HepG2 (cell line): ENCODE measurements around the gene SORL1-AS1.

Source experiments
- DRAP1 ChIP-seq: IDR thresholded peaks from 2 replicates; pipeline ENCODE4 v1.6.1; 2016; ENCODE audit warnings: missing genetic modification reagents, missing compliant biosample characterization
- GPBP1L1 ChIP-seq: sonication (generic); formaldehyde crosslinking; IDR thresholded peaks from 2 replicates; pipeline ENCODE4 v1.5.0; 2020; ENCODE audit warnings: mild to moderate bottlenecking, missing genetic modification reagents
- KAT8 ChIP-seq: IDR thresholded peaks from 2 replicates; pipeline ENCODE4 v1.6.1; 2016; ENCODE audit warnings: missing genetic modification reagents, missing compliant biosample characterization
- MZF1 ChIP-seq: sonication (generic); formaldehyde crosslinking; IDR thresholded peaks from 2 replicates; pipeline ENCODE4 v1.8.1; 2023; ENCODE audit warnings: mild to moderate bottlenecking, missing genetic modification reagents, borderline replicate concordance
- PHB2 ChIP-seq: fragments of 450-650 bp; IDR thresholded peaks from 2 replicates; pipeline ENCODE4 v1.6.1; 2018; ENCODE audit not compliant: partially characterized antibody
- TGIF2 ChIP-seq: IDR thresholded peaks from 2 replicates; pipeline ENCODE4 v1.6.1; 2016; ENCODE audit warnings: control low read depth, missing compliant biosample characterization
- ZBTB1 ChIP-seq: sonication (generic); formaldehyde crosslinking; IDR thresholded peaks from 2 replicates; pipeline ENCODE4 v1.4.0; 2020; ENCODE audit warnings: missing genetic modification reagents, borderline replicate concordance
- ZMYM2 ChIP-seq: sonication (generic); formaldehyde crosslinking; IDR thresholded peaks from 2 replicates; pipeline ENCODE4 v1.8.0; 2022; ENCODE audit warnings: mild to moderate bottlenecking, missing genetic modification reagents
- ZNF101 ChIP-seq: sonication (generic); formaldehyde crosslinking; IDR thresholded peaks from 2 replicates; pipeline ENCODE4 v1.4.0; 2020; ENCODE audit warnings: mild to moderate bottlenecking, low read depth, missing genetic modification reagents, borderline replicate concordance
- ZNF20 ChIP-seq: sonication (generic); formaldehyde crosslinking; IDR thresholded peaks from 2 replicates; pipeline ENCODE4 v1.4.0; 2020; ENCODE audit warnings: mild to moderate bottlenecking, moderate library complexity, missing genetic modification reagents
- ZNF484 ChIP-seq: sonication (generic); formaldehyde crosslinking; IDR thresholded peaks from 2 replicates; pipeline ENCODE4 v1.5.1; 2020; ENCODE audit warnings: mild to moderate bottlenecking, low read depth, missing genetic modification reagents, borderline replicate concordance
- ZNF496 ChIP-seq: sonication (generic); formaldehyde crosslinking; IDR thresholded peaks from 2 replicates; pipeline ENCODE4 v1.8.1; 2023; ENCODE audit warnings: mild to moderate bottlenecking, moderate library complexity, missing genetic modification reagents; ENCODE audit not compliant: insufficient replicate concordance
- ZNF615 ChIP-seq: sonication (generic); formaldehyde crosslinking; IDR thresholded peaks from 2 replicates; pipeline ENCODE4 v1.5.0; 2020; ENCODE audit warnings: mild to moderate bottlenecking, missing genetic modification reagents, borderline replicate concordance
- ZNF816 ChIP-seq: sonication (generic); formaldehyde crosslinking; IDR thresholded peaks from 2 replicates; pipeline ENCODE4 v1.8.0; 2022; ENCODE audit warnings: missing genetic modification reagents, mild to moderate bottlenecking, borderline replicate concordance
- TF ChIP-seq, protein P1 (sequence below): sonication (generic); formaldehyde crosslinking; IDR thresholded peaks from 2 replicates; pipeline ENCODE4 v1.4.0; 2020; ENCODE audit warnings: missing genetic modification reagents, low read depth, mild to moderate bottlenecking, borderline replicate concordance
- TF ChIP-seq, protein P2 (sequence below): sonication (generic); formaldehyde crosslinking; IDR thresholded peaks from 2 replicates; pipeline ENCODE4 v1.5.0; 2020; ENCODE audit warnings: mild to moderate bottlenecking, missing genetic modification reagents, borderline replicate concordance
- TF ChIP-seq, protein P3 (sequence below): sonication (generic); formaldehyde crosslinking; IDR thresholded peaks from 2 replicates; pipeline ENCODE4 v1.5.1; 2020; ENCODE audit warnings: mild to moderate bottlenecking, missing genetic modification reagents, moderate library complexity
- TF ChIP-seq, protein P4 (sequence below): sonication (generic); formaldehyde crosslinking; IDR thresholded peaks from 2 replicates; pipeline ENCODE4 v1.5.0; 2020; ENCODE audit warnings: mild to moderate bottlenecking, missing genetic modification reagents

Gene SORL1-AS1

GRCh38 chr11:121451178-121451985, 1.4 kb downstream of the SORL1-AS1 start (continued):
- TF ChIP-seq, protein P1, sequence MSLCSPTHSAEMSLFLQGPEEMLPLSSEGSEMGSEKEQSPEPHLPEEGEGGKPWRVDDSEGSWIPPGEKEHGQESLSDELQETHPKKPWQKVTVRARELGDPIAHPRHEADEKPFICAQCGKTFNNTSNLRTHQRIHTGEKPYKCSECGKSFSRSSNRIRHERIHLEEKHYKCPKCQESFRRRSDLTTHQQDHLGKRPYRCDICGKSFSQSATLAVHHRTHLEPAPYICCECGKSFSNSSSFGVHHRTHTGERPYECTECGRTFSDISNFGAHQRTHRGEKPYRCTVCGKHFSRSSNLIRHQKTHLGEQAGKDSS (CRISPR knock-in tag) = no peak; the same call in 1 of the 2 replicates
- TF ChIP-seq ZNF101 (no peak), ZNF484 (CRISPR knock-in tag) (no peak), DRAP1 (CRISPR knock-in tag) (peak; percentile 53; the same call in 1 of the 2 replicates), GPBP1L1 (CRISPR knock-in tag) (no peak), TGIF2 (CRISPR knock-in tag) (no peak), ZMYM2 (no peak), ZNF496 (no peak), ZBTB1 (CRISPR knock-in tag) (no peak), PHB2 (no peak), KAT8 (no peak), ZNF20 (CRISPR knock-in tag) (no peak), ZNF615 (no peak), ZNF816 (CRISPR knock-in tag) (no peak), MZF1 (CRISPR knock-in tag) (no peak)
- TF ChIP-seq, protein P2, sequence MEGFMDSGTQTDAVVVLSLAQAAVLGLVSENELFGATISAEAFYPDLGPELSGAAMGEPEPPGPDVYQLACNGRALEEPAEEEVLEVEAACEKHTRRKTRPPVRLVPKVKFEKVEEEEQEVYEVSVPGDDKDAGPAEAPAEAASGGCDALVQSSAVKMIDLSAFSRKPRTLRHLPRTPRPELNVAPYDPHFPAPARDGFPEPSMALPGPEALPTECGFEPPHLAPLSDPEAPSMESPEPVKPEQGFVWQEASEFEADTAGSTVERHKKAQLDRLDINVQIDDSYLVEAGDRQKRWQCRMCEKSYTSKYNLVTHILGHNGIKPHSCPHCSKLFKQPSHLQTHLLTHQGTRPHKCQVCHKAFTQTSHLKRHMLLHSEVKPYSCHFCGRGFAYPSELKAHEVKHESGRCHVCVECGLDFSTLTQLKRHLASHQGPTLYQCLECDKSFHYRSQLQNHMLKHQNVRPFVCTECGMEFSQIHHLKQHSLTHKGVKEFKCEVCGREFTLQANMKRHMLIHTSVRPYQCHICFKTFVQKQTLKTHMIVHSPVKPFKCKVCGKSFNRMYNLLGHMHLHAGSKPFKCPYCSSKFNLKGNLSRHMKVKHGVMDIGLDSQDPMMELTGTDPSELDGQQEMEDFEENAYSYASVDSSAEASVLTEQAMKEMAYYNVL (CRISPR knock-in tag) = no peak; the same call in none of the 2 replicates
- TF ChIP-seq, protein P3, sequence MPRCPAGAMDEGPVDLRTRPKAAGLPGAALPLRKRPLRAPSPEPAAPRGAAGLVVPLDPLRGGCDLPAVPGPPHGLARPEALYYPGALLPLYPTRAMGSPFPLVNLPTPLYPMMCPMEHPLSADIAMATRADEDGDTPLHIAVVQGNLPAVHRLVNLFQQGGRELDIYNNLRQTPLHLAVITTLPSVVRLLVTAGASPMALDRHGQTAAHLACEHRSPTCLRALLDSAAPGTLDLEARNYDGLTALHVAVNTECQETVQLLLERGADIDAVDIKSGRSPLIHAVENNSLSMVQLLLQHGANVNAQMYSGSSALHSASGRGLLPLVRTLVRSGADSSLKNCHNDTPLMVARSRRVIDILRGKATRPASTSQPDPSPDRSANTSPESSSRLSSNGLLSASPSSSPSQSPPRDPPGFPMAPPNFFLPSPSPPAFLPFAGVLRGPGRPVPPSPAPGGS = no peak
- TF ChIP-seq, protein P4, sequence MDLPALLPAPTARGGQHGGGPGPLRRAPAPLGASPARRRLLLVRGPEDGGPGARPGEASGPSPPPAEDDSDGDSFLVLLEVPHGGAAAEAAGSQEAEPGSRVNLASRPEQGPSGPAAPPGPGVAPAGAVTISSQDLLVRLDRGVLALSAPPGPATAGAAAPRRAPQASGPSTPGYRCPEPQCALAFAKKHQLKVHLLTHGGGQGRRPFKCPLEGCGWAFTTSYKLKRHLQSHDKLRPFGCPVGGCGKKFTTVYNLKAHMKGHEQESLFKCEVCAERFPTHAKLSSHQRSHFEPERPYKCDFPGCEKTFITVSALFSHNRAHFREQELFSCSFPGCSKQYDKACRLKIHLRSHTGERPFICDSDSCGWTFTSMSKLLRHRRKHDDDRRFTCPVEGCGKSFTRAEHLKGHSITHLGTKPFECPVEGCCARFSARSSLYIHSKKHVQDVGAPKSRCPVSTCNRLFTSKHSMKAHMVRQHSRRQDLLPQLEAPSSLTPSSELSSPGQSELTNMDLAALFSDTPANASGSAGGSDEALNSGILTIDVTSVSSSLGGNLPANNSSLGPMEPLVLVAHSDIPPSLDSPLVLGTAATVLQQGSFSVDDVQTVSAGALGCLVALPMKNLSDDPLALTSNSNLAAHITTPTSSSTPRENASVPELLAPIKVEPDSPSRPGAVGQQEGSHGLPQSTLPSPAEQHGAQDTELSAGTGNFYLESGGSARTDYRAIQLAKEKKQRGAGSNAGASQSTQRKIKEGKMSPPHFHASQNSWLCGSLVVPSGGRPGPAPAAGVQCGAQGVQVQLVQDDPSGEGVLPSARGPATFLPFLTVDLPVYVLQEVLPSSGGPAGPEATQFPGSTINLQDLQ (CRISPR knock-in tag) = no peak
